Endometrium (tissue), 2 donors: Measurements from ENCODE around the gene LRRN2.

ENCODE experiments used
- FAIRE-seq: peaks from 2 replicates; lab custom pipeline; 2012; peaks lifted over from hg19 to GRCh38; lab: Jason Lieb, UNC
- donor health status: control.
- donor health status: control.

The LRRN2 gene

DNA sequence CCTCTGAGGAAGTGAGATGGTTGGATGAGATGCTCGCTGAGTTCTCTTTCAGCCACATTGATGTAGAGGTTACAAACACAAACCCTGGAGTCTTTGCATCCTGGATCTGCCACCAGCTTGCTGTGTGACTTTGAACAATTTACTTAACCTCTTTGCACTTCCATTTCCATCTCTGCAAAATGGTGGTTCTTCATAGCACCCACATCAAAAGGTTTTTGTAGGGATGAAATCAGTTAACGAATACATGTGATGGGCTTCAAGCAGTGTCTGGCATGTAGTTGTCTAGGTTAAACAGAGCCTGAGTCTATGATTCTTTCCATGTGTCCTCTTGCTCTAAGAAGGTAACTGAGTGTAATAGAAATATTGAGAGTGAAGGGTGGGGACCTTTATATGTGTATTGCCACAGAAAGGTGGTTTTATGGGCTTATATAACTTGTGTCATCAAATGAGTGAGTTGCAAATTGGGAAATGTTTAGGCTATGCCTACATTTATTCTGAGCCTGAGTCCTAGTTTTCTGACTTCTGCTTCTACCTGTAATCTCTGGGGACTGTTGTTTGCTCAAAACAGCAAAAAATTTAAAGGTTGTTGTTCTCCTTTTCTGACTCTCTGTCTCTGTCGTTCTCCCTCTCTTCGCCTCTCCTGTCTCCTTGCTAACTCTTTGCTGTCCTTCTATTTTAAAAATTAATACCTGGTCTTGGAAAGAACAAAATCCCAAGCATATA, 27.3 kb upstream of the LRRN2 start:
- FAIRE-seq = no peak

DNA sequence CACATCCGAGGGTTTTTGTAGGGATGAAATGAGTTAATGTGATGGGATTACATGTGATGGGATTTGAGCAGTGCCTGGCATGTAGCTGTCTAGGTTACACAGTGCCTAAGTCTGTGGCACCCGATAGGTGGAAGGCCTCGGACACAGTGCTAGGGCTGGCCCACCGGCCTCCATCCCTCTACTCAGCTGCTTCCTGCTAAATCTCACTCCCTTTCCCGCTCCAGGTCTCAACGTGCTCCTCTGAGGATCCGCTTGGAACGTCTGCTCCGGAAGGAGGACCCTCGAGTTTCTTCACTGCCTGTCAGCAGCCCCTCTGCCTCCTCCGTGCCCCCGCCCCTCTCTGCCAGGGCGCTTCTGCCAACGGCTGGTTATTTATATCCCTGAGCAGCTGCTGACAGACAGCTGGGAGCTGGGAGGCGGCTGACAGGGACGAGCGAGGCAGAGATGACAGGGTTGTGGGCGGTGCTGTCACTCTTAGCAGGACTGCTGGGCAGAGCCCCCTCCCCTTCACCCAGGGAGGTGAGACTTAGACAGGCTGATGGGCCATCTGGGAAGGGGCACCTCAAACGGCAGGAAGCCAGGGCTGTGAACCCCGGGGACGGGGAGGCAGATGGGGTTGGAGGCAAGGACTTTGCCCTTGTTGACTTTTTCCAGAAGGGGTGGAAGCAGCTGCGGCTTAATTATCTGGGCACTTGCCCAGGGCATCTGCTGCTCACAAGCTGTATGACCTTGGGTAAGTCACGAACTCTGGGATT, 26.6 kb upstream of the LRRN2 start:
- FAIRE-seq = no peak

DNA sequence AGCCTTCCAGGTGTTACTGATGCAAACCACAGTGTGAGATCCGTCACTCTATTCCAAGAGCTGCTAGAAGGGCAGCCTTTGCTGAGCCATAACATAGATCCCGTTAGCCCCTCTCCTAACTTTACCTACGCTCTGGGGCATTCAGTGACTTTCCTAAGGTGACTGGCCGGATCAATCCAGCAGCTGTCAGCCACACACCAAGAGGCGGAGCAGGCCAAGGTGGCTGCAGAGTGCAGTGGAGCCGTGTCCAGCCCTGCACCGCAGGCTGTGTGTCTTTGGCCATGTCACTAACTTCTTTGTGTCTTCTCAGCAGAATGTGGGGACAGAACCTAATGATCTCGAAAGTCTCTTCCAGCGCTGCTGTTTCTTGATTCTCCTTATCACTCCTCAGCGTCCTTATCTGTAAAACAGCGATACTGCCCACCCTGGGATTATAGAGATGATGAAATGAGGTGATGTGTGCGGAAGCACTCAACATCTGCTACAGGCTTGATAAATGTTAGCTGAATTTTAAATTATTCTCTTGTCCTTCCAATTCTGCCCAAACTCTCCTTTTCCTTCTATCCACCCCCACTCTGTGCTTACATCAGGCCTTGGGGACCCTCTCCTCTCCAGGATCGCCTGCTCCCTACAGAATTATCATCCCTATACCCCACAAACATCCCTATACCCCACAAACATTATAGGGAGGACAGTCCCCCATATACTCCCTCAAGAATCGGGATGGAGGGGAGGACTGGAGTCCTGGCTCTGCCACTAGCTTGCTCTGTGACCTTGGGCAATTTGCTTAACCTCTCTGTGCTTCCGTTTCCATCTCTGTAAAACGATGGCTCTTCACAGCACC, 25.8 kb upstream of the LRRN2 start:
- no peak for FAIRE-seq

DNA sequence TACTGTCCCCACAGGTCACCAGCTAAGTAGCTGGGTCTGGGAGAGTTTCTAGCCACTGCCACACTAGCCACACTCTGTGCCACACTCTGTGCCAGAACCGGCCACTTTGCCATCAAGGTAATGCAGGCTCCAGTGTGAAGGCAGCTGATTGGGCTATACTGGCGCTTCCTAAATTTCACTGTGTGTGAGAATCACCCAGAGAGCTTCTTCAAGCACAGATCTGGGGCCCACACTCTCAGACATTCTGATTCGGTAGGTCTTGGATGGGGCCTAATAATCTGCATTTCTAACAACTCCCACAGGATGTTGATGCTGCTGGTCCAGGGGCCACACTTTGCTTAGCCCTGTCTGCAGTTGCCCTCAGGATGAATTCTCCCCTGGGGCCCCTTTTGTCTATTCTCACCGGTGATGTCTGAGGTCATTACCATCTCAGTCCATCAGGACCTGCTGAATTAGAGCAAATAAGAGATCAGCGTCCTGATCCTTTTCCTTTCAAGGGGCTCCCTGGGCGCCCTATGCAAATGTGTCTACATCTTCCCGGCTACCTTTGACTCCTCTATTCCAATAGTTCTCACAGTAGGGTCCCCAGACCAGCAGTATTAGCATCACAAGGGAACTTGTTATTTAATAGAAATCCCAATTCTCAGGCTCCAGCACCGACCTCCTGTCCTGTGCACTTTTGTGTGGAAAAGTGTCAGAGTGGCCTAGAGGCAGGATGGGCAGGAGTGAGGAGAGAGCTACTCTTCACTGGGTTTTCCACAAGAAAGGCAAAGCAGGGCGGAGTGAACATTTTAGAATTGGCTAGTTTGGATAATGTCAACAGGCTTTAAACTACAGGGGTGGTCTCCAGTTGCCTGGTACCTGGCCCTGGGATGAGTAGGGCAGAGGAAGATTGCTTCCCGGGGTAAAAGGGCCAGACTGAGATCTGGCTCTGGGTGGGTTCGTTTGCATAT, 24.7 kb upstream of the LRRN2 start:
- FAIRE-seq = no peak

DNA sequence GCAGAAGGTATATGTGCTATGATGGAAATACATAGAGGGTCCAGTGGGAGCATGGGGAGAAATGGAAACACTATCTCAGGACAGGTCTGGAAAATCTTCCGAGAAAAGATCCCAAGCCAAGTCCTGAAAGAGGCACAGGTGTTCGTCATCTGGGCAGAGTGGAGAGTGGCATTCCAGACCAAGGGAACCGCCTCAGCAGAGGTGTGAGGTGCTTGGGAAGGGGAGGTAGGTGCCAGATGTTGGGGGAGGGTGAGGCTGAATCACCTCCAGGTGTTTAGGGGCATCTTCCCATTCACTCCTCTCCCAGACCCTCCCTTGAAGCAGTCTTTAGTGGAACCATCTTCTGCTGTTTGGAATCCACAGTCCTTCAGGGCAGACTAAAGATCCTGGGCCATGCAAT, 23.5 kb upstream of the LRRN2 start:
- FAIRE-seq = no peak

DNA sequence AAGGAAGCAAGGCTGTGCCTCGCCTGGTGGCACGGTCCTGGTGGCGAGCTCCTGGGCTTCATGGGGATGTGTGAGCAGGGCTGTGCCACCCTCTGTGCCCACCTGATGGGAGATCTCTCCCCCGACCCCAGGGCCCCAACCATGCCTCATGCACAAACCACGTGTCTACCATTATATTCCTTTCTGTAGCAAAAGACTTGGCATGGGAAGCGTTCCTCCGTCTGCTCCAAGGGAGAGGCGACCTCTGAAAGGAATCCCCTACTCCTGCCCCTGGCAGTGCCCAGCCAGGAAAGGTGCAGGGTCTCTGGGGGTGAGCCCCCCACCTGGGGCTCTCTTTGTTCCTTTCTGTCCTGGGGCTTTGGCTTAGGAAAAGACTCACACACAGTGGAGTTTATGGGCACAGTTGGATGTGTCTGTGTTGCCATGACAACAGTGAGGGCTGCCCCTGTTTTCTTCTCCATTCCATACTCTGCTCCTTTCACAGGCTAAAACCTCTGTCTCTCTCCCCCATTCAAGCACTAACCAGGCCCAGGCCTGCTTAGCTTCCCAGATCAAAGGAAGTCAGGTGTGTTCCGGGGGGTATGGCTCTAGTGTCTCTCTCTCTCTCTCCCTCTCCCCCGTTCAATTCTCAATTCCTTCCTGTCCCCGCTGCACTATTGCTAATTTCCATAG, 21.4 kb upstream of the LRRN2 start:
- no peak for FAIRE-seq

DNA sequence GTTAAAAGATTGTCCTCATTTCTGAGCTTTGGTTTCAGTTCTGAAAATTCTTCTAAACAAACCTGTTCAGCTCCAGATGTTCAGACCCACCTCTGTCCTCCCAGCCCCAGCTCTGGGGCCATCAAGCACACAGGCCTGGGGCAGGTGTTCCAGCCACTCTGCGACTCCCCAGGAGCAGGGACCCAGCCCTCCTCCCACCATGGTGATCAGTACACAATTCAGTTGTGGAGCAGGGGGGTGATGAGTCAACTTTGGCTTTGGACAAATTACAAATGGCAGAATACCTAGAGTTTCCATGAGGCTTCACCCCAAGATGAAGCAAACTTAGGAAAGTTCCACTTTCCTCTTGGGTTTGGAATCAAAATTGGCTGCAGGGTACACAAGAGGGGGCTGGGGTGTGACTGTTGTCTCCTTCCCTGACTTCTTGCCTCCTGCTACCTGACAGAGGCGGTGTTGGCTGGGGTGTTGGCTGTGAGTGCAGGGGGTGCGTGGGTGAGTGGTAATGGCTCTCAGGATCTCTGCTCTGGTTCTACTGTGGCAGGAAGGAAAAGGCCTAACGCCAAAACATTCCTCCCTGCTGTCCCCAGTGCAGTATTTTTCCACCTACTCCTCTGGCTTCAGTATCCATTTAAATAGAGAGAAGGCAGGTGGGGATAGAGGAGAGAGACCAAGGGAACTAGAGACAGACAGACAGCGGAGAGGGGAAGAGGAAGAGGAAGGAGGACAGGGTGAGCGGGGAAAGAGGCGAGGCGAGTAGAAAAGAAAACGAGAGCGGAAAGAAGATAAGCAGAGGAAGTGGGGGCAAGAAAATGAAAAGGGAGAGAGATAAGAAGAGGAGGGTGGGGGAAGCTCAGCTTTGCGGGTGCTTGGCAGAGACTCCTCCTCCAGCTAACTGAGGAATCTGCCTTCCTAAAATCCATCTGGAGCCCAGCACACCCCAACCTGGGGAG, 20.6 kb upstream of the LRRN2 start:
- no peak for FAIRE-seq

DNA sequence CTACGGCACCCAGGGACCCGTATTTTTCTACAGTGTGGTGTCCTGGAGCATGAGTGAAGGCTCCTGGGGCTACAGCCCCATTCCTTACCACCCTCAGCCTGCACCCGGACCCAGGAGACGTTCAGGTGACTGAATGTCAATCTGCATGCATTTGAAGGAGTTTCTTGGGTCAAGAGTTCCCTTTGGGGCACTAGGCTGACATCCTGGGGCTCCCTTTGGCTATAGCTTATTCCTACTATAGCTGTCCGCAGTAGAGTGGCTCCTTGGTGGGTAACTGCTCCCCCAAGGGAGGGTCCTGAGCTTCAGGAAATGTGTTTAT, 19.9 kb upstream of the LRRN2 start:
- FAIRE-seq = no peak

DNA sequence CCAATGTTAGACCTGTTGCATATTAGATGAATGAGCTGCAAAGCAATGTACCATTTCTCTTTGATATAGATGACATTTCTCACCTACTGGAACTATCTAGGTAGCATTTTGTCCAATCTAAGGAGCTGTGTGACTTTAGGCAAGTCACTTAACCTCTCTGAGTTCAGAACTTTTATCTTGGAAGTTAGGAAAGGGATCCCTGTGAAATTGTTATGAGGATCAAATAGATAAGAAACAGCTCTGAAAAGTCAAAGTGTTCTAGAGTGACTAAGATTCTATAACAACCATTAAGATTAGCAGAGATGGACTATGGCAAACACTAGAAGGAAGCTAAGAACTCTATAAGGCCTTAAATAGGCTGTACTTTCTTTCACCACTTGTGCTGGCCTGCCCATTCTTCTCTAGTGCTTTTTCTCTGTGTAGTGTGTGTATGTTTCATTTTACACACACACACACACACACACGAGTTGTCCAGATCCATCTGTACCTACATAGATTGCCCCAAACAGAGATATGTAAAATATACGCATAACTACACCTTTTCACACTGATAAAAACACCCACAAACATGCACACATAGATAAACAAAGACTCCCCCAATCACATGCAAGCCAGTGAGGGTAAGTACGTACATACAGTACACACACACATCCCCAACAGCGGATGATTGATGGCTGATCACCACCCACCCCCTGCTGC, 19.4 kb upstream of the LRRN2 start:
- FAIRE-seq = no peak

DNA sequence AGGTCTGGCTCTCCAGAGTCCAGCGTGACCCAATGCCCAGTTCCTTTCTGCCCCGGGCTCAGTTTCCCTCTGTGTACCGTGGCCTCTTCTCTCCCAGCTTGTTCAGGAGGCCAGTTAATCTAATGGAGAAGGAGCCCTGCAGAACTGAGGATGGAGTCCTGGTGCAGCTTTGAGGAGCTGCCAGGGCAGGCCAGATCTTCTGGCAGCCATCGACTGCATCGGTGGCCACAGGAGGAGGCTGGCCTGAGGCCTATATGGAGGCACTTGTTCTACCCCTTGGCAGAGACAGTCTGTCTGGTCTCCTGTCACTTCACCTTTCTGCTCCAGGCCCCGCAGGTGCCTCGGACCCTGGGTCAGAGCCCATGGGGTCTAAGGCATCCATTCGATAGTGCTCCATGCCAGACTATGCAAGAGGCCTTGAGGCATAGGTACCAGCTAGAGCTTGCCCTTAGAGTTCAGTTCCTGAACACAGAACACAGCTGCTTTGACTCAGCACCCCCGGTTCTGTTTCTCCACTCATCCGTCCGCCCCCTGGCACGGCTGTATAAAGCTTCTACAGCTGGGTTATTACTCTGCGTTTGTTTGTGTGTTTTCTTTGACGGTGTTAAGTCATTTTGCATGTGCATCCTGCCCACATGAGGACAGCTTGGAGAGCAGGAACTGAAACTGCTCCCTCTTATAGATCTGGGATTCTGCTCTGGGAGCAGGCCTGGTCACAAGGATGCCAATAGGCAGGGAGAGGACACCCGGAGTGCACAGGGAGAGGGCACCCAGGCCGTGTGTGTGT, 18.5 kb upstream of the LRRN2 start:
- FAIRE-seq = no peak

DNA sequence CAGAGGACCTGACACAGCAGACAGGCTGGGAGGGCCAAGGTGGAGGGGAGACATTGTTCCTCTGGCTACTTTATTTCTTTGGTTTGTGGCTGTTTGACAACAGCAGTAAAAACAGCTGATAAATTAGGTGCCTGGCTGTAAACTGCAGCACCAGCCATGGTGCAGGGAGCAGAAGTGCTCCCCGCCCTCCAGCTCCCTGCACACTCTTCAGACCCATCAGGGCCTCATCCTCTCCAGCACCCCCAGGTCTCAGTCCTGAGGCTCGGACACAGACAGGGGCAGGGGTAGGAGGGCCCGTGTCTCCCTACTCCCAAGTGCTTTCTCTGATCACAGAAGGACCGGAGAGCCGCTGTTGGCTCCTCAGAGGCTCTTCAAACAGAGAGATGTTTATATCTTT, 17.7 kb upstream of the LRRN2 start:
- FAIRE-seq = no peak

DNA sequence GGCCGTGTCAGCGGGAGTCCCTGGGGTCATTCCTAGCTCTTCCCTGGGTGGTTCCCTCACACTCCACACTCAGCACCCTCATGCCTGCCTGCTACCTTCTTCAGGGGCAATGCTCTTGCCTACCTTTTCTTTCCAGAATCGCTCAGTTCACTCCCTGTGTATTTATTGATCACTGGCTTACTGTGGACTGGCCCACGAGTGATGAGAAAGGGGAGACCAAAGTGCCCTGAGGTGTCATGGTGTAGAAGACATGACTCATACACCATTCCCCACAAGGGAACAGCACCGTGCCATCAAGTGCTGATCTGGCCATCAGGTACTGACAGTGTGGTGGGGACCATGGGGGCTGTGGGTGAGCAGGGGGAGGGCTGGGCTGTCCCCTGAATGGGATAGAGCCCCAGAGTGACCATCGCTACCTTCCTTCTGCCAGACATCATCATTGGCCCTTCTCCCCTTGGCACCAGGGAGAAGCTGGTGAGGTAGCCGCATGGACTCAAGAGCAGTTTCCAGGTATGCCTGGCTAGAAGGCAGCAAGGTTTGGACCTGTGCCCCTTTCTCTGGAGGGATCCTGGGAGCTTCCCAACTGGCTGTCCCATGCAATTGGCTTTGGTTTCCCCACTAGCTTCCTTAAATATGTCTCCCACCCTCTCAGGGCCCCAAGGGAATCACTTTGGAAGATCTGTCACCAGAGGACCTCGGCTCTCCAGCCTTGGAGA, 17.2 kb upstream of the LRRN2 start:
- FAIRE-seq = no peak

DNA sequence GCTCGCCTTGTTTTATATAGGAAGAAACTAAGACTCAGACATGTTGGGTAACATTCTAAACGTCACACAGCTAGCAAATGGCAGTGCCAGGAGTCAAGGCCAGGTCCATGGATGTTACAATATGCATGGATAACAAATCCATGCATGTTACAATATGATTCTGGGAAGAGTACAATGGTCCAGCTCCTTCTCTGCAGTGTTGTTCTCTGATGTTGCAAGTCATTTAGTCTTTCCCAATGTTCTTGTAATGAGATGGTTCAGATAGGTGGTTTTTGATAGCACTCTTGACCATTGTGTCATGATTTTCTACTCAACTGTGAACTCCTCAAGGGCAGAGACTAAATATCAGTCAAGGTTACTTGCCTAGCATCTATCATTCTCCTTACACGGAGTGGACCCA, 15.7 kb upstream of the LRRN2 start:
- FAIRE-seq = no peak

DNA sequence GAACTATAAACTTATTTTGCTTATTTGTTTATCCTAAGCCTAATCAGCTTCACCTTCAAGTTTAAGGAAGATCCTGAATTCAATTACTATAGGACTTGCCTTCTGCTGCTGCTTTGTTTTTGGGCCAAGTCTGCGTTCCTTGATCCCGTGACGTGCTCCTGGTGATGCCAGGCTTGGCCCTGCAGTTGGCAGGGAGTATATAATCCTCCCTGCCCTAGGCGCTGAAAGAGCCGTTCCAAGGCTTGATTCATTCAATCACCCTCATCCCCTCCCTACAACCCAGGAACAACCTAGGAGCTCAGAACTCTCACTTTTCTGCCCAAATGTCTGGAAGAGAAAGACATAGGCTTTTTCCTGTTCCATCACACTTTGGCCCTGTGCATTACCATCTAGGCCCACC, 12.4 kb upstream of the LRRN2 start:
- FAIRE-seq = no peak

DNA sequence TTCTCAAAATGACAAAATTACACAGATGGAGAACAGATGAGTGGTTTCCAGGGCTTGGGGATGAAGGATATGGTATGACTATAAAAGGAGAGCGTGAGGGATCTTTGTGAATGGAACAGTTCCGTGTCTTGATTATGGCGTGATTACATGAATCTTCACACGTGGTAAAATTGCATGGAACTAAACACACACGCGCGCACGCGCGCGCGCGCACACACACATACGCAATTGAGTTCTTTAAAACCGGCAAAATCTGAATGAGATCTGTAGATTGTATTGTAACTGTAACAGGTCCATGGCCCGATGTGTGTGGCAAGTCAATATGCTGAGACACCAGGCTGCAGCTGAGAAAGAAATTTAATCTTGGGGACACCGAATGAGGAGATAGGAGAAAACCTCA, 11.1 kb upstream of the LRRN2 start:
- no peak for FAIRE-seq

DNA sequence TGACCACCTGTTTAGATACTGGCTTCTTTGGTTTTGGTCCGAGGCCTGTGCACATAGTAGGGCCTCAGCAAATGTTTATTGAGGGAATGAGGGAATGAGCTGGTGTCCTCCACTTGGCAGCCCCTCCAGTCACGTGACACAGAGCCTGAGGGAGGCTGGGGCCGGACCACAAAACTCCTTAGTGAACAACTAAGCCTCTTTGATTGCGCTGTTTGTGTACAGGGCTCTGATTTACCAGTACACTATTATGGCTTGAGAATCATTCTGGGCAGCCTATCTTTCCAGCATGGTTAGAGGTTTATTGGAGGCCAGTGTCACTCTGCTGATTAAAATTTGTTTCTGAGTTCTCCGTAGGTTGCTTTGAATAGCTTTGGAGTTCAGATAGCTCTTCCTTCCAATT, 10.2 kb upstream of the LRRN2 start:
- FAIRE-seq = no peak

DNA sequence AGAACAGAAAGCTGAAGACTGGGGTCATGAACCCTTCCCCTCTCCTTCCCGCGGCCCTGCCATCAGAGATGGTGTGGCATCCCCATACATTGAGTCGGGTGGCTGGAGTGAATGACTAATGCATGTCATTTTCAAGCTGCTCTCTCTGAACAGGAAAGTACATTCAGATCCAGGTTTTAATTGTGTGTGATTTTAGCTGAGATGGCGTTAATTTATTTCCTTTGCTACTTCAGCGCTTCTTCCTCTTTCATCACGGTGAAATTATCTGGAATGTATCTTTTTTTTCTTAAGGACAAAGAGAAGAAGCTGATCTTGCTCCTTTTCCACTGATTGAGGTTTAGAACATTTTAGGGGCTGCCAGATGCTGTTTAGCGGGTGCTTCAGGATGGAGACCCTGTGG, 8.6 kb upstream of the LRRN2 start:
- no peak for FAIRE-seq

DNA sequence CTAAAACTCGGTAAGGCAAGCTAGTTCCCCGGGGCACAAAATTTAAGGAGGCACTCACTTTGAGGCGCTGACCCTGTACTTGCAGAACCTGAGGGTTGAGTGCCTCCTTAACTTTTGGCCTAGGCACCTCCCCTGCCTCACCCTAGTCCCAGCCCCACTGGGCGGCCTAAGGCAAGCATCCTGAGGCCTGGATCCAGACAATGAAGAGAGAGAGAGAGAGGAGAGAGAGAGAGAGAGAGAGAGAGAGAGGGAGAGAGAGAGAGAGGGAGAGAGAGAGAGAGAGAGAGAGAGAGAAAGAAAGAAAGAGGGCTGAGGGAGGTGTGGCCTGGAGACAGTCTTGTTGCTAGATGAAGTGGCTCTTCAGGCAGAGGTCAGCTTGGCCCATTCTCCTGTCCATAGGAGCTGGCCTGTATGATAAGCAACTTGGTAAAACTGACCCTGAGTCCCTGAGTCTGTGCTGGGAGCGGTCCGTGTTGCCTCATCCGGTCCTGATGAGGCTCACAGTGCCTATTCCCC, 7.4 kb upstream of the LRRN2 start:
- no peak for FAIRE-seq
